Astrocyte of the hippocampus (primary cell): ENCODE measurements around the gene LMBR1.
"Not testable (repeated sequence)": the region's sequence is repeated elsewhere in the genome, so short reads cannot be mapped to it uniquely, and the experiment has no call there.

Experiments
- DNase-seq: peaks from one replicate; pipeline ENCODE4 v3.0.0; 2011; ENCODE audit warnings: low read depth, low spot score

The LMBR1 gene

GRCh38 chr7:156848979-156849378 is 44.0 kb downstream of the LMBR1 start:
- DNase-seq: no peak

GRCh38 chr7:156845379-156846101 is 47.4 kb downstream of the LMBR1 start:
- no peak for DNase-seq

GRCh38 chr7:156843582-156843981 is 49.4 kb downstream of the LMBR1 start:
- DNase-seq: not testable (repeated sequence)

GRCh38 chr7:156843157-156843556 is 49.8 kb downstream of the LMBR1 start:
- no peak for DNase-seq

GRCh38 chr7:156842740-156843140 is 50.2 kb downstream of the LMBR1 start:
- DNase-seq: no peak

- DNase-seq: no peak
Measured at GRCh38 chr7:156842317-156842716, 50.7 kb downstream of the LMBR1 start.

- DNase-seq: no peak
Measured at GRCh38 chr7:156841497-156841896, 51.5 kb downstream of the LMBR1 start.

GRCh38 chr7:156840134-156840533 is 52.8 kb downstream of the LMBR1 start:
- DNase-seq: no peak

- no peak for DNase-seq
Measured at GRCh38 chr7:156836443-156836842, 56.5 kb downstream of the LMBR1 start.

GRCh38 chr7:156834462-156834861 is 58.5 kb downstream of the LMBR1 start:
- DNase-seq: no peak

GRCh38 chr7:156833312-156833711 is 59.7 kb downstream of the LMBR1 start:
- no peak for DNase-seq

- DNase-seq: no peak
Measured at GRCh38 chr7:156832195-156832877, 60.6 kb downstream of the LMBR1 start.

GRCh38 chr7:156829669-156830336 is 63.2 kb downstream of the LMBR1 start:
- DNase-seq: no peak

GRCh38 chr7:156827587-156828203 is 65.3 kb downstream of the LMBR1 start:
- DNase-seq: peak; percentile 38

GRCh38 chr7:156823435-156823834 is 69.5 kb downstream of the LMBR1 start:
- DNase-seq: no peak

GRCh38 chr7:156820445-156821063 is 72.4 kb downstream of the LMBR1 start:
- no peak for DNase-seq

- no peak for DNase-seq
Measured at GRCh38 chr7:156819733-156820295, 73.2 kb downstream of the LMBR1 start.

- DNase-seq: no peak
Measured at GRCh38 chr7:156818133-156818532, 74.8 kb downstream of the LMBR1 start.

GRCh38 chr7:156816943-156817572 is 75.9 kb downstream of the LMBR1 start:
- DNase-seq: peak; percentile 34

GRCh38 chr7:156811706-156812105 is 81.3 kb downstream of the LMBR1 start:
- no peak for DNase-seq

GRCh38 chr7:156803656-156804055 is 89.3 kb downstream of the LMBR1 start:
- not testable (repeated sequence) for DNase-seq
